HepG2 (cell line): ENCODE data around the gene ZSCAN23. TPM values are rescaled to one million over a fixed set of nuclear protein-coding genes. Genes with fewer than 3 reads are reported as not detected.

Source experiments
- CREM ChIP-seq, 2 experiments: sonication (generic) in 1 of 2; formaldehyde crosslinking in 1 of 2; IDR thresholded peaks; 2 replicates each; pipeline versions ENCODE4 v1.4.0 to v1.6.1; 2016 to 2020; ENCODE audit warnings: antibody characterized with exemption in 1 of 2, mild to moderate bottlenecking in 1 of 2, missing genetic modification reagents in 1 of 2
- ELF3 ChIP-seq: IDR thresholded peaks from 2 replicates; pipeline ENCODE4 v1.6.1; 2016; ENCODE audit warnings: missing genetic modification reagents, missing compliant biosample characterization
- EP300 ChIP-seq, 3 experiments: sonication (generic) in 1 of 3; formaldehyde crosslinking in 1 of 3; IDR thresholded peaks; 2 replicates each; pipeline versions ENCODE4 v1.5.1 to v1.6.1; 2011 to 2020; ENCODE audit warnings: low read depth in 2 of 3, low read length in 2 of 3, borderline replicate concordance in 1 of 3, improper control_type of control experiment in 1 of 3, mild to moderate bottlenecking in 1 of 3, missing genetic modification reagents in 1 of 3, moderate library complexity in 1 of 3
- GATA4 ChIP-seq: sonication (generic); IDR thresholded peaks from 2 replicates; pipeline ENCODE4 v1.6.1; 2016; ENCODE audit warnings: antibody characterized with exemption, low read depth, borderline replicate concordance
- HMG20A ChIP-seq: IDR thresholded peaks from 2 replicates; pipeline ENCODE4 v1.6.1; 2016; ENCODE audit warnings: borderline replicate concordance
- KAT7 ChIP-seq: IDR thresholded peaks from 2 replicates; pipeline ENCODE4 v1.6.1; 2018; ENCODE audit warnings: borderline replicate concordance, missing compliant biosample characterization
- MXD3 ChIP-seq: IDR thresholded peaks from 2 replicates; pipeline ENCODE4 v1.6.1; 2016; ENCODE audit warnings: mild to moderate bottlenecking, missing biosample characterization, missing genetic modification reagents
- PHF5A ChIP-seq: IDR thresholded peaks from one replicate; pipeline ENCODE4 v1.6.1; 2018; ENCODE audit warnings: low read depth, missing genetic modification reagents; ENCODE audit not compliant: unreplicated experiment
- SOX5 ChIP-seq: IDR thresholded peaks from 2 replicates; pipeline ENCODE4 v1.6.1; 2016; ENCODE audit warnings: borderline replicate concordance
- SRSF9 ChIP-seq: fragments of 200-400 bp; formaldehyde crosslinking; IDR thresholded peaks from 2 replicates; pipeline ENCODE4 v1.6.1; 2018; ENCODE audit warnings: borderline replicate concordance, mild to moderate bottlenecking, low read depth, low read length; ENCODE audit not compliant: insufficient read depth, poor library complexity, severe bottlenecking
- ZKSCAN5 ChIP-seq: sonication (generic); formaldehyde crosslinking; IDR thresholded peaks from 2 replicates; pipeline ENCODE4 v1.5.1; 2020; ENCODE audit warnings: mild to moderate bottlenecking, missing genetic modification reagents
- ZNF101 ChIP-seq: sonication (generic); formaldehyde crosslinking; IDR thresholded peaks from 2 replicates; pipeline ENCODE4 v1.4.0; 2020; ENCODE audit warnings: mild to moderate bottlenecking, low read depth, missing genetic modification reagents, borderline replicate concordance
- ZNF264 ChIP-seq: sonication (generic); formaldehyde crosslinking; IDR thresholded peaks from 2 replicates; pipeline ENCODE4 v1.4.0; 2020; ENCODE audit warnings: missing genetic modification reagents
- ZNF34 ChIP-seq: sonication (generic); formaldehyde crosslinking; IDR thresholded peaks from 2 replicates; pipeline ENCODE4 v1.4.0; 2020; ENCODE audit warnings: mild to moderate bottlenecking, missing genetic modification reagents, borderline replicate concordance
- ZNF451 ChIP-seq: sonication (generic); formaldehyde crosslinking; IDR thresholded peaks from 2 replicates; pipeline ENCODE4 v1.5.0; 2020; ENCODE audit warnings: mild to moderate bottlenecking, missing genetic modification reagents
- ZNF788 ChIP-seq: sonication (generic); formaldehyde crosslinking; IDR thresholded peaks from 2 replicates; pipeline ENCODE4 v1.5.0; 2020; ENCODE audit warnings: mild to moderate bottlenecking, missing genetic modification reagents, borderline replicate concordance
- polyA plus RNA-seq, 8 experiments: library from polyadenylated mRNA; depleted of rRNA in 3 of 8; stranded (reverse) in 7 of 8; unstranded in 1 of 8; fragments of >200 nt; fragmentation: Illumina TruSeq in 4 of 8; extraction: Trizol in 4 of 8; gene quantifications; 2 replicates each; pipeline versions ENCODE4 v1.2.1 to v1.2.3, GENCODE V29; 2011 to 2016; ENCODE audit warnings: low read depth in 4 of 8, missing spikeins in 1 of 8, mixed read lengths in 1 of 8; ENCODE audit not compliant: insufficient read depth in 1 of 8
- total RNA-seq, 5 experiments: library from RNA; depleted of rRNA; stranded (reverse); fragments of >200 nt; fragmentation: Illumina TruSeq; extraction: Trizol; gene quantifications; 2 replicates each; pipeline ENCODE4 v1.2.3, GENCODE V29; 2016; ENCODE audit warnings: low read depth in 1 of 5
- TF ChIP-seq, protein P1 (sequence below): sonication (generic); formaldehyde crosslinking; IDR thresholded peaks from 2 replicates; pipeline ENCODE4 v1.5.1; 2020; ENCODE audit warnings: mild to moderate bottlenecking, missing genetic modification reagents, moderate library complexity
- TF ChIP-seq, protein P2 (sequence below): sonication (generic); formaldehyde crosslinking; conservative IDR thresholded peaks from 2 replicates; pipeline ENCODE4 v1.4.0; 2020; ENCODE audit warnings: missing genetic modification reagents

ZSCAN23 gene
- total and polyA plus RNA-seq, 2 of the 13 experiments (the other 11 are each of a cell fraction or from before 2014, with no cell fraction given): 0.29 to 1.2 TPM

- TF ChIP-seq, protein P1, sequence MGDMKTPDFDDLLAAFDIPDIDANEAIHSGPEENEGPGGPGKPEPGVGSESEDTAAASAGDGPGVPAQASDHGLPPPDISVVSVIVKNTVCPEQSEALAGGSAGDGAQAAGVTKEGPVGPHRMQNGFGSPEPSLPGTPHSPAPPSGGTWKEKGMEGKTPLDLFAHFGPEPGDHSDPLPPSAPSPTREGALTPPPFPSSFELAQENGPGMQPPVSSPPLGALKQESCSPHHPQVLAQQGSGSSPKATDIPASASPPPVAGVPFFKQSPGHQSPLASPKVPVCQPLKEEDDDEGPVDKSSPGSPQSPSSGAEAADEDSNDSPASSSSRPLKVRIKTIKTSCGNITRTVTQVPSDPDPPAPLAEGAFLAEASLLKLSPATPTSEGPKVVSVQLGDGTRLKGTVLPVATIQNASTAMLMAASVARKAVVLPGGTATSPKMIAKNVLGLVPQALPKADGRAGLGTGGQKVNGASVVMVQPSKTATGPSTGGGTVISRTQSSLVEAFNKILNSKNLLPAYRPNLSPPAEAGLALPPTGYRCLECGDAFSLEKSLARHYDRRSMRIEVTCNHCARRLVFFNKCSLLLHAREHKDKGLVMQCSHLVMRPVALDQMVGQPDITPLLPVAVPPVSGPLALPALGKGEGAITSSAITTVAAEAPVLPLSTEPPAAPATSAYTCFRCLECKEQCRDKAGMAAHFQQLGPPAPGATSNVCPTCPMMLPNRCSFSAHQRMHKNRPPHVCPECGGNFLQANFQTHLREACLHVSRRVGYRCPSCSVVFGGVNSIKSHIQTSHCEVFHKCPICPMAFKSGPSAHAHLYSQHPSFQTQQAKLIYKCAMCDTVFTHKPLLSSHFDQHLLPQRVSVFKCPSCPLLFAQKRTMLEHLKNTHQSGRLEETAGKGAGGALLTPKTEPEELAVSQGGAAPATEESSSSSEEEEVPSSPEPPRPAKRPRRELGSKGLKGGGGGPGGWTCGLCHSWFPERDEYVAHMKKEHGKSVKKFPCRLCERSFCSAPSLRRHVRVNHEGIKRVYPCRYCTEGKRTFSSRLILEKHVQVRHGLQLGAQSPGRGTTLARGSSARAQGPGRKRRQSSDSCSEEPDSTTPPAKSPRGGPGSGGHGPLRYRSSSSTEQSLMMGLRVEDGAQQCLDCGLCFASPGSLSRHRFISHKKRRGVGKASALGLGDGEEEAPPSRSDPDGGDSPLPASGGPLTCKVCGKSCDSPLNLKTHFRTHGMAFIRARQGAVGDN: peak; percentile 98
- TF ChIP-seq CREM (IDR thresholded peaks at IDR 0.05): peak; percentile 83
- TF ChIP-seq CREM (CRISPR knock-in tag; IDR thresholded peaks at IDR 0.05): no peak
- peak; percentile 74 for TF ChIP-seq ELF3
- TF ChIP-seq ZNF451: 0 out of 2 replicates have a peak, but pooled peaks have one; percentile 69
- no peak for TF ChIP-seq ZNF34 (CRISPR knock-in tag)
- TF ChIP-seq ZNF788: peak; percentile 86; the same call in 1 of the 2 replicates
- TF ChIP-seq PHF5A (CRISPR knock-in tag): peak; percentile 30
- TF ChIP-seq ZNF264 (CRISPR knock-in tag): peak; percentile 86
- no peak for TF ChIP-seq SRSF9
- TF ChIP-seq SOX5 (CRISPR knock-in tag): peak; percentile 80
- peak in 1 of 2 experiments; percentile 35; a peak in 2 of 4 replicates for TF ChIP-seq EP300 (IDR thresholded peaks at IDR 0.05; ENCODE audit: low read depth in 2 of 2, low read length in 2 of 2)
- TF ChIP-seq EP300 (CRISPR knock-in tag; IDR thresholded peaks at IDR 0.05; ENCODE audit: borderline replicate concordance): peak; percentile 29; the same call in 1 of the 2 replicates
- TF ChIP-seq MXD3: peak; percentile 84; the same call in 1 of the 2 replicates
- peak; percentile 61; the same call in 1 of the 2 replicates for TF ChIP-seq HMG20A
- no peak for TF ChIP-seq ZNF101 (CRISPR knock-in tag)
- TF ChIP-seq, protein P2, sequence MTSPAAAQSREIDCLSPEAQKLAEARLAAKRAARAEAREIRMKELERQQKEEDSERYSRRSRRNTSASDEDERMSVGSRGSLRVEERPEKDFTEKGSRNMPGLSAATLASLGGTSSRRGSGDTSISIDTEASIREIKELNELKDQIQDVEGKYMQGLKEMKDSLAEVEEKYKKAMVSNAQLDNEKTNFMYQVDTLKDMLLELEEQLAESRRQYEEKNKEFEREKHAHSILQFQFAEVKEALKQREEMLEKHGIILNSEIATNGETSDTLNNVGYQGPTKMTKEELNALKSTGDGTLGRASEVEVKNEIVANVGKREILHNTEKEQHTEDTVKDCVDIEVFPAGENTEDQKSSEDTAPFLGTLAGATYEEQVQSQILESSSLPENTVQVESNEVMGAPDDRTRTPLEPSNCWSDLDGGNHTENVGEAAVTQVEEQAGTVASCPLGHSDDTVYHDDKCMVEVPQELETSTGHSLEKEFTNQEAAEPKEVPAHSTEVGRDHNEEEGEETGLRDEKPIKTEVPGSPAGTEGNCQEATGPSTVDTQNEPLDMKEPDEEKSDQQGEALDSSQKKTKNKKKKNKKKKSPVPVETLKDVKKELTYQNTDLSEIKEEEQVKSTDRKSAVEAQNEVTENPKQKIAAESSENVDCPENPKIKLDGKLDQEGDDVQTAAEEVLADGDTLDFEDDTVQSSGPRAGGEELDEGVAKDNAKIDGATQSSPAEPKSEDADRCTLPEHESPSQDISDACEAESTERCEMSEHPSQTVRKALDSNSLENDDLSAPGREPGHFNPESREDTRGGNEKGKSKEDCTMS: no peak
- TF ChIP-seq KAT7: peak; percentile 73; the same call in 1 of the 2 replicates
- TF ChIP-seq GATA4: no peak
- no peak for TF ChIP-seq ZKSCAN5 (CRISPR knock-in tag)
These were observed 59.8 kb downstream of the ZSCAN23 start (continued) for GRCh38 chr6:28383235-28384142.
